Cardiac septum (tissue), 1 donor: ENCODE data around the gene RIMKLA. TPM values are rescaled to one million over a fixed set of nuclear protein-coding genes. Genes with fewer than 3 reads are reported as not detected.
A peak's percentile ranks its signal among the peaks of the same experiment; 100 is the strongest.

Experiments
- DNase-seq: peaks from one replicate; pipeline ENCODE4 v3.0.0-alpha.2; 2020; ENCODE audit warnings: low spot score
- intact Hi-C: fragments of 100-400 bp; cut with DNase I; formaldehyde crosslinking; loops from one replicate; pipeline ENCODE4 v1.14.0; 2022
- long read RNA-seq: library from polyadenylated mRNA; unstranded; transcript quantifications from one replicate; pipeline ENCODE4 v2.0.0, GENCODE V29; 2021
- total RNA-seq: library from RNA; stranded (reverse); fragmentation: NEBNext Ultra II Directional; extraction: Animal tissue kit (Norgen Biotek cat#: 25700); gene quantifications from one replicate; pipeline ENCODE4 v1.2.1, GENCODE V29; 2021
- donor health status: DM: no; HTN: no; CAD: no.

The RIMKLA gene, protein sequence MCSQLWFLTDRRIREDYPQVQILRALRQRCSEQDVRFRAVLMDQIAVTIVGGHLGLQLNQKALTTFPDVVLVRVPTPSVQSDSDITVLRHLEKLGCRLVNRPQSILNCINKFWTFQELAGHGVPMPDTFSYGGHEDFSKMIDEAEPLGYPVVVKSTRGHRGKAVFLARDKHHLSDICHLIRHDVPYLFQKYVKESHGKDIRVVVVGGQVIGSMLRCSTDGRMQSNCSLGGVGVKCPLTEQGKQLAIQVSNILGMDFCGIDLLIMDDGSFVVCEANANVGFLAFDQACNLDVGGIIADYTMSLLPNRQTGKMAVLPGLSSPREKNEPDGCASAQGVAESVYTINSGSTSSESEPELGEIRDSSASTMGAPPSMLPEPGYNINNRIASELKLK
- 7.6 TPM for total RNA-seq
- long read RNA-seq, full-length matches to known transcripts, result 13 of 19 reads
- long read RNA-seq, partial matches to known transcripts, result 0 of 19 reads
- long read RNA-seq, other reads (novel, unspliced or antisense), result 6 of 19 reads

DNA sequence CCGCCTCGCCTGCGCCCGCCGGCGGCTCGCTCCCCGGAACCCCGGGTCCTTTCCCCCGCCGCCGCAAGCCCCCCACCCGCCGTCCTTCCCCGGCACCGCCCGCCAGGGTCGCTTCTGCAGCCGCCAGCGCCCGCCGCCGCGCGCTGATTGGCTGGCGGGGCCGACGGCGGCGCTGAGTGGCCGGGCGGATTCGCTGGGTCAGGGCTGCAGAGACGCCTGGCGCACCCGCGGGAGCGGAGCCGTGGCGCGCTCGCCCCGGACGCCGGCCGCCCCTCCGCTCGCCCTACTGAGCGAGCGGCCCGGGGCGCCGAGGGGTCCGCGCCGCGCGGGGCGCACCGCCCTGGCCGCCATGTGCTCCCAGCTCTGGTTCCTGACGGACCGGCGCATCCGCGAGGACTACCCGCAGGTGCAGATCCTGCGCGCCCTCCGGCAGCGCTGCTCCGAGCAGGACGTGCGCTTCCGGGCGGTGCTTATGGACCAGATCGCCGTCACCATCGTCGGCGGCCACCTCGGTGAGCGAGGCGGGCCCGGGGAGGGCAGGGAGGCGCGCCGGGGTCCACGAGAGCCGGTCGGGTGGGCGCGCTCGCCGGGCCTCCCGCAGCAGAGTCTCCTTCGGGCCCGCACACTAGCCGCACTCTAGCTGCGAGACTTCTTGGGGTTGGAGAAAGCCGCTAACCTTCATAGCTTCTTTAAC, at the start of gene RIMKLA:
Gene RIMKLA, plus strand, starts transcription at position 207 of the 694 bp plus-strand sequence. Its CDS starts 143 bp downstream, at position 350.
- intact Hi-C loops, result loop anchor here (5.0 kb wide), 1 partner anchor 77 kb away; the partner anchor contains the start of genes PPCS and ZMYND12
- DNase-seq, result no peak

DNA sequence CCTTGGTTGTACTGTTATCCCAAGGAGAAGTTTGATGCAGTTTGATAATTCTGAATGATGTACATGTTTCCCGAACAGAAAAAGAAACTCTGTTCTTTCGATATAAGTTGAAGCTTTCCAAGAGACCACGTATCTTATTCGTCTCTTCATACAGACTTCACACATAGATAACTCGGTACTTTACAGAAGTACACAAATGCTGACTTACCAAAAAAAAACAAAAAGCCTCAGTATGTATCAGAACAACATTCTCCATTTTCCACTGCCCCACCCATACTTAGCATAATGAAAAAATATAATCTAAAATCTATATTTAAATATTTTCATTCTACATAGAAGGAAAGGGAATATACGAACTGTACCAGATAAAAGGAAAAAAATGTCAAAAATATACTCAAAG, 47.7 kb upstream of the RIMKLA start:
- intact Hi-C loops, result loop anchor here (10.0 kb wide), 1 partner anchor 298 kb away; no protein-coding TSS in a partner anchor
- no peak for DNase-seq

DNA sequence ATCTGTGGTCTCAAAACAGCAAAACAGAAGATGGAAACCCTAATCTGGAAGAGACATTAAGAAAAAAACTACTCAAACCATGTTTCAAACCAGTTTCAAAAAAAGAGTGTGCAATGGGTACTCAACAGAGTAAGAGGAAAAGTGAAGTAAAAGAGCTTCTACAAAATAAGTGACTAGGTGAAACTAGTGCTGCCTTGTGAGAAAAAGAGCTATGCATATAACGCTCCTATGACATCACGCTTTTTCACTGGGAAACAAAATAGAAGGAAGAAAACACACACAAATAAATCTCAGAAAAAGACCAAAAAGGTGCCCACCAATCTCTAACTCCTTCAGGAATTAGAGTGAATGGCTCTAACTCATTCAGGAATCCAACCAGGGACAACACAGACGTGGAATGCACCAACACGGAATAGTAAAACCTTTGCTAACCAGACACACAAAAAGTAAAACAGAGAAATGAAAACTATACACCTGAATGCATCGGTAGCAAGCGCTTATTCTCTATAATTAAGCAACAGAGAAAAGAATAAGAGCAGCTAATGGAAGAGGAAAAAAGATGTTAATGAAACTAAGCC, 46.8 kb upstream of the RIMKLA start:
- intact Hi-C loops, result loop anchor here (2.0 to 10.0 kb wide), 4 partner anchors 13 to 299 kb away; partner anchors contain the start of genes PPCS and ZMYND12

DNA sequence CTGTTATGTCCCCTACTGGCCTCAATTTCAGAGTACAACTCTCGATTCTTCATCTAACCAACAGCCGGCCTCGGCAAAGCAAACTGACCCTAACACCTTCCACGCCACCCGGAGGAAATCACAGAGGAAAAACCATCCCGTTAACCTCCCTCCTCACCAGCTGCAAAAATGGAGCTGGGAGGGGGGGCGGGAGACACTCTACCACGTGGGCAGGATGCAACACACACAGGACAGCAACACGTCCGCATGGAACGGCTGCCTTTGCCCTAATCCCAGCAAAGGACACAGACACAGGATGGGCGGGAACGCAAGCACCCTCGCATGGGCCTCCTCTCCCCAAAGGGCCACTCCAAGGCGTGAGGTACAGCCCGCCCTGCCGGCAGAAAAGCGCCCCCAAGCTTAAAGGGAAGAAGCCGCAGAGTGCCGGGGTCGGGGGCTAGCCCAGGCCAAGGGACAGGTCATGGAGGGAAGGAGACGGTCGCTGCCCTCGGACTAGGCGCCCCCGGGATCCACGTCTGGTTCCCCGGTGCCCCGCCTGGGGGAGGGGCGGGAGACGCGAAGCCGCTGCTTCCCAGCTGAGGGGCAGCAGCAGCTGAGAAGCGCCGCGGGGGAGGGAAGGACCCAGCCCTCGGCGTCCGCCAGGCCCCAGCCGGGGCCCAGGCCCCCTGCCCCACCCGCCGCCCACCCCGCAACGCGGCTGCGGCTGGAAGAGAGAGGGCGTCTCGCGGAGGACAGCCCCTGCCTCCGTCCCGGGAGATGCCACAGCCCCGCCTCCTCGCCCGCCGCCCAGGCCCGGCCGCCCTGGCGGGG, 46.1 kb upstream of the RIMKLA start:
- intact Hi-C loops, result loop anchor here (2.0 to 10.0 kb wide), 4 partner anchors 14 to 300 kb away; partner anchors contain the start of genes PPCS and ZMYND12
- DNase-seq, result peak; percentile 83

More for the DNA sequence above, 46.8 kb upstream of the RIMKLA start:
- no peak for DNase-seq

DNA sequence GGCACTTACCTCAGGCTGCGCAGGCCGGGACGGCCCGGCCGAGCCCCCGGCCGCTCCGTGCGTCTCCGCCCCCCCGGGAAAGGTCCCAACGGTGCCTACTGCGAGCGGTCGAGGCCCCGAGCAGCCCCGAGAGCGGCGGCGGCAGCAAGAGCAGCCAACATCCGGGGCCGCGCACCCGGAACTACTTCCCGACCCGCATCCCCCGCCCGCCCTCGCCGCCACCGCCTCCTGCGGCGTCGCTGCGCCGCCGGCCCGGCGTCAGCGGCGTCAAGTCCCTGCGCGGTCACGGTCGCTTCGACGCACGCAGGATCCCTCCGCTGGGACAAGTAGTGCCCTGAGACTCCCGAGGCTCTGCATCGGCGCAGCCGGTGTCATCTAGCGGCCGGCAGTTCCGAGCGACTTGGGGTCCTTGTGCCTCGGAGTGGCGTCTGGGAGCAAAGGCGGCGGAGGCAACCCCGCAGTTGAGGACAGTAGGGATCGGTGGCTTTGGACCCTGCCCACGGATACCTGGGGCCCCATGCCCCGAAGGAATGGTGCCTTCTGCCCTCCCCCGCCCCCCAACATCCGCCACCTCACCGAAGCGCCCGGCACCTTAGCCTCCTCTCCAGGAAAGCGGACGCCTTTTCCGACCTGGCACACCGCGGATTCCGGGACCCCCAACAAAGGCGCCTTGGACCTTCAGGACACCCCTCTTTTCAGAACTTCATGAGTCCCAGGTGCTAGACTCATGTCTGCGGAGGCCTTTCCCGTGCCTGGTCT, 45.4 kb upstream of the RIMKLA start, which contains the start of gene FOXJ3:
Gene FOXJ3, minus strand, starts transcription at position 186 of the 759 bp plus-strand sequence. CDS start 24,142 bp downstream, outside the sequence.
- intact Hi-C loops, result loop anchor here (2.0 to 10.0 kb wide), 4 partner anchors 14 to 300 kb away; partner anchors contain the start of genes PPCS and ZMYND12
- DNase-seq, result peak; percentile 96

DNA sequence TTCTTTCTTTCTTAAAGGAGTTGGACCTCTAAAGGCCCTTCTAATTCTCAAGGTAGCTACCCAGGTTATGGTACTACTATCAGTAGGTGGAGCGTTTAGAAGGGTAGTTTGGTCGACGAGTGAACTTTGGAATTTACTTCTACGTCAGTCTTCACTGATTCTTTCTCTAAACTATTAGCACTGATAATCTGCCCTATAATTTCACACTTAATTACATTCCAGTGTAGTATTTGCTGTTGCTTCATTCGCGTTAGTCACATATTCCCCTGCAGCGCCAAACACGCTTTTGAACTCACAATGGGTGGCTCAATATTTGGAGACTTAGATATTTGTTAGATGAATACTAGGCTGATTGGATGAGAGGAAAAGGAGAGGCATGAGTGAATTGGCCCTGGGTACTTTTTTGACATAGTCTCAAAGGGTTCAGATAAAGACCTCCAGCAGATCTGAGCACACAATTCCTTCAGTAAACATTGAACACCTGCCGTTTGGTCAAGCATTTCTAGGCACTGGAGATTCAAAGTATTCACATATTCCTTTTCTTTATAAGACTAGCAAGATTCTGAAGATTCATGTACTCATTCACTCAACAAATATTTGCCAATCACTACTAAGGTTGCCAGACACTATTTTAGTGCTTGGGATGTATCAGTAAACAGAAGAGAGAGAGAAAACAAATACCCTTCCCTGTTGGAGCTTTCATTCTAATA, 44.6 kb upstream of the RIMKLA start:
- no peak for DNase-seq
- intact Hi-C loops, result loop anchor here (2.0 to 10.0 kb wide), 4 partner anchors 15 to 301 kb away; partner anchors contain the start of genes PPCS and ZMYND12

DNA sequence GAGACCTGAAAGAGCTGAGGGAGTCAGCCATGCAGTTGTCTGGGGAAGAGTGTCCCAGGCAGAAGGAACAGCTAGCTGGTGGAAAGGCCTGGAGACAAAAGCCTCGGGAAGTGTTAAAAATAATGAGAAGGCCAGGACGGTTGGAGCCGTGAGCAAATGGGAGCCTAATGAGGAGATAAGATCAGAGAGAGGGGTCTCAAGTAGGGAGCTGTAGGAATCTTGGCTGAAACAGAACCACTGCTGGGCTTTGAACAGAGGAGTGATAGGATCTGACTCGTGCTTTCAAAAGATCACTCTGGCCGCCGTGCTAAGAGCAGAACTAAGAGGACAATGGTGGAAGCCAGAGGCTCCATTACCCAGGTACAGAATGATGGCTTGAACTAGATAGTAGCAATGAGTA, 43.6 kb upstream of the RIMKLA start:
- DNase-seq, result no peak
- intact Hi-C loops, result loop anchor here (10.0 kb wide), 1 partner anchor 302 kb away; no protein-coding TSS in a partner anchor

DNA sequence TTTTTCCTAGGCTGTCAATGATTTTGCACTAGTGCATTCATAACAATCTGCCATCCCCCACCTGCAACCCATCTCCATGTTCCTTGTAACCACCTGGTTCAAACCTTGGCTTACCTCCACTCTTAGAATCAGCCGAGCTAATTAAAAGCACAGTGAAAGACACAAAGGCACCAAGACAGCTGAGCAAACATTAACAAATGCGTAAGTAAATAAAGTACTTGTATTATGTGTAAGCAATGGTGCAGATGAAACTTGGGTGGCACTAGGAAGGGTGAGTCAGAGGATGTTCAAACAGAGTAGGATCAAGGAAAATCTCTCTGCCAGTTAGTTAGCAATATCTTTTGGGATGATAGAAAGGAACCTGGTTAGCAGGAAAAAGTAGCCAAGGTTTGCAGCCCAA, 40.5 kb upstream of the RIMKLA start:
- DNase-seq, result no peak
- intact Hi-C loops, result loop anchor here (10.0 kb wide), 1 partner anchor 405 kb away; the partner anchor contains the start of gene CLDN19

DNA sequence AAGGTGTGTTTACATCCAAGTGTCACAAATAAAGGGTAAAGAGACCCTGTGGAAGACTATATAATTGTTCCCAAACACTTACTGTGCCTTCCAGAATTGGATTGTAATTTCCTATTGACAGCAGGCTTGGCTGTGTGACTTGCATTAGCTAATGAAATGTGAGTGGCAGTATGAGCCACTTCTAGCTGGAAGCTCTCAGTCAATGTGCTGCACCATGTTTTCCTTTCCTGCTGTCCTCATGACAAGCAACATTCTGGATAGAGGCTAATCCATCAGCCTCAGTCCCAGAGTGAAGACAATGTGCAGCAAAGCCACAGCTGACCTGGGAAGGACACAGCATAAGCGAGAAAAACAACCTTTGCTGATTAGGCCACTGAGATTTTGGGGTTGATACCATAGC, 39.7 kb upstream of the RIMKLA start:
- DNase-seq, result no peak
- intact Hi-C loops, result loop anchor here (10.0 kb wide), 1 partner anchor 404 kb away; the partner anchor contains the start of gene CLDN19

DNA sequence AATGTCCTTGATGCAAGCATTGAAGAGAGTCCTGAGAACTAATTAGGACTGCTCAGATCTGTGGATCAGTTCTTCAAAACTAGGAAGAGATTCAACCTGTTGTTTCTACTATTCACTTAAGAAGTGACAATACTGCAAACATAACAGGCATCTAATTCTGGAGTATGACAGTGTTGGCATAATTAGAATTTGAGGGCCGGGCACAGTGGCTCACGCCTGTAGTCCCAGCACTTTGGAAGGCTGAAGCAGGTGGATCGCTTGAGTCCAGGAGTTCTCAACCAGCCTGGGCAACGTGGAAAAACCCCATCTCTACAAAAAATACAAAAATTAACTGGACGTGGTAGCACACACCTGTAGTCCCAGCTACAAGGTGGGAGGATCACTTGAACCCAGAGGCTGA, 37.5 kb upstream of the RIMKLA start:
- DNase-seq, result no peak
- intact Hi-C loops, result loop anchor here (10.0 kb wide), 1 partner anchor 402 kb away; the partner anchor contains the start of gene CLDN19

DNA sequence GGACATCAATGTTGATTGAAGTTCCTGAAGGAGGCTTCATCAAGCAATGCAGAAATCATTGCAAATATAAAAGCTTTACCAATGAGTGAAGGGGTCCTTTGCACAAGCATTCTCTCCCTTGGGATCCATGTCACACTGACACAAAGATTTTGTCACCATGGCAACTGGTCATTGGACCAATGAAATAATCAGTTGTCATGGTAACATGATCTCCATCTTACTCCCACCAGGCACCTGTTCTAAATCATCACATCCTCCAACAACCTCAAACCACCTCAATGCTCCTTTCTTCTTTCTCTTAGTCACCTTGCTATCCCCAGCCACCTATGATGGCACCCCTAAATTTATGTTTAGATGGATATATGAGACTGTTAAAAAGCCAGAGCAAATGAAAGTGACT, 32.1 kb upstream of the RIMKLA start:
- no peak for DNase-seq
- intact Hi-C loops, result loop anchor here (10.0 kb wide), 1 partner anchor 396 kb away; the partner anchor contains the start of gene CLDN19

DNA sequence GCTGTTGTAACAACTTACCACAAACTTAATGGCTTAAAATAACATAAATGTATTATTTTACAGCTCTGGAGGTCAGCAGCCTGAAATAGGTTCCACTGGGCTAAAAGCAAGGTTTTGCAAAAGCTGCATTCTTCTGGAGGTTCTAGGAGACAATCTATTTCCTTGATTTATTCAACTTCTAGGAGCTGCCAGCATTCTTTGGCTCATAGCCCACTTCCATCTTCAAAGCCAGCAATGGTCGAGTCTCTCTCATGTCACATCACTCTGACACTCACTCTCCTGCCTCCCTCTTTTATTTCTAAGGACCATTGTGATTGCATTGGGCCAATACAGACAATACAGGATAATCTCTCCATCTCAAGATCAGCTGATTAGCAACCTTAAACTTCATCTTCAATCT, 30.5 kb upstream of the RIMKLA start:
- intact Hi-C loops, result no loop called here
- DNase-seq, result no peak

DNA sequence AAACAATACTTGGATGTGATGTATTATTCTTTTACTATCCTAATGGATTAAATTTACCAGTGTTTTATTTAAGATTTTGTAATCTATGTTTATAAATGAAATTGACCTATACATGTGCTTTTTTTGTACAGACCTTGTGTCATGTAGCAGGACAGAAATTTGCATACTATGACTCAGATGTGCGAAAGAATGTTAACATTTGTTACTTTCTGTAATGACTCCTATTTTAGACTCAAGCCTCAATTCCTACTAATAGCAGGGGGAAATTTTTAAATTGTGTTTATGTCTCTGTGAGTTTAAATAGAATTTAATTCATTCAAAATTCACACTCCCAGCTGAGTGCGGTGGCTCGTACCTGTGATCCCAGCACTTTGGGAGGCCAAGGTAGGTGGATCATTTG, 21.8 kb upstream of the RIMKLA start:
- intact Hi-C loops, result no loop called here
- DNase-seq, result no peak

DNA sequence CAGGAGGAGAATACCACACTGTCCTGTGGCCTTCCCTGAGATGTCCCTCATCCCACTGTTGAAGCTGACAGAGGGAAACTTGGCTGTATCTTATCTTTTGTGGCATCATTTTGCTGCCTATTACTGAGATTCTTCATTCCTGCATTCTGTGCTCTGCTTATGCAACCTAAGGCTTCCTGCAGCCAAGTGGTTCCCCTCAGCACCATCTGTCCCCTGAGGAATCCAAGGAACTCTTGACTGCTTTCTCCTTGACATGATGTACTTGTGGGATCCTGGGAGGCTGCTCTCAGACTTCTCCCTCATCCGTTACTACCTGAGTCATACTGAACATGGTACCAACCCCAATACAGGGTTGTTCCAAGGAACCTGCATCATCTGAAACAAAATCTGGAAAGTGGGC, 21.1 kb upstream of the RIMKLA start:
- DNase-seq, result no peak
- intact Hi-C loops, result no loop called here

DNA sequence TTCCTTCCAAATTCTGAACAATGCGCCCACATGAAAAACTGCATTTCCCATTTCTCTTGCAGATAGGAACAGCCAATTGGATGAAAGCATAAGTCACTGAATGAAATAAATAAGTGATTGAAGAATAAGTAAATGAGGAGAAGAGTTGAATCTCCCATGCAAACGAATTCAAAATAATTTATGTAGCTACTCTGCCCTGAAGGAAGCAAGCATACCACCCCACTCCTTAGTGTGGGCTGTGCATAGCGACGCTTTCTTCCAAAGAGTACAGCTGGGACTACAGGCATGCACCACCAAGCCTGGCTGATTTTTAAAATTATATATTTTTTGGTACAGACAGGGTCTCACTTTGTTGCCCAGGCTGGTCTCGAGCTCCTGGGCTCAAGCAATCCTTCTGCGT, 16.5 kb upstream of the RIMKLA start:
- intact Hi-C loops, result no loop called here

DNA sequence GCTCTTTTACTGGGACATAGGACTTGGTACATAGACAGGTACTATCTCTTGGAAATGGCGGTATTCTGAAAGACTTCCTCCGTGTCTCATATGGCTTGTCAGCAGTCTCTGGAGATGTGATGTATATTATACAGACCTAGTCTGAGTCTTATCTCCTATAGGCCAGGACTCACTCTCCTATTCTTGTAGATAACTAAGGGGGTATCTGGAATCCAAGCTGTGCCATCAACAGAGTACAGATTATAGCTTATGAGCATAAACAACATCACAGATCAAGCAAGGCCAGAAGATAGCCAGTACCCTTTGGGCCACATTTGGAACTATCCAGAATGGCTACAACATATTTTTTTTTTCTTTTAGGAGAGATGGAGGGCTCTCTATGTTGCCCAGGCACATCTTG, 16.1 kb upstream of the RIMKLA start:
- no peak for DNase-seq
- intact Hi-C loops, result no loop called here

More for the DNA sequence above, 16.5 kb upstream of the RIMKLA start:
- no peak for DNase-seq

DNA sequence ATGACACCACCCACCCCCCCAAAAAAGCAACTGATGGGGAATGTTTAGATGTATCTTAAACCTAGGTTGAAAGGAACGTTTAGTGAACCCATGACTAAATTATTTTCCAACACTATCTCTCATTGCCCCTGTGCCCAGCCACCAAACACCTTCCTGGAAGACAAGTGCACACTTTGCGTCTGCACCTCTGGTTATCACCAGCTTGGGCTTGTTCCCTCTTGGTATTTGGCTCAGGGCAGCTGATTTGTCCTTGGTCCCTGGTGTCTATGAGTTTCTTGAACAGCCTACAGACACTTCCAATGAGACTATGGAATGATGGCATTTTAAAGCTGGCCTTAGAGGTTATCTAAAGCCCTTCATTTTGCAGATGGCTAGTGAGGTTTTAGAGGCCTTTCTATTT, 15.5 kb upstream of the RIMKLA start:
- no peak for DNase-seq
- intact Hi-C loops, result no loop called here
